H1 (cell line): ENCODE results near the gene TVP23A.

Experiments used
- ASH2L ChIP-seq: fragments of 200-600, 300-600 bp; sonication (generic); IDR thresholded peaks from one replicate; pipeline ENCODE4 v1.7.1; 2017; ENCODE audit warnings: low read length
- EZH2 ChIP-seq: fragments of 200-600 bp; sonication (generic); IDR thresholded peaks from 2 replicates; pipeline ENCODE4 v1.7.1; 2012; ENCODE audit warnings: low read depth, mild to moderate bottlenecking, moderate library complexity, low read length, inconsistent platforms; ENCODE audit not compliant: severe bottlenecking
- NRF1 ChIP-seq: IDR thresholded peaks from 2 replicates; pipeline ENCODE4 v1.6.1; 2011; ENCODE audit warnings: mild to moderate bottlenecking, low read depth, low read length, improper control_type of control experiment
- SRF ChIP-seq: IDR thresholded peaks from 2 replicates; pipeline ENCODE4 v1.6.1; 2011; ENCODE audit warnings: mild to moderate bottlenecking, low read depth, low read length, moderate library complexity
- TF ChIP-seq, protein P1 (sequence below), 3 experiments: IDR thresholded peaks; 1 replicate in 2 of 3; 2 replicates in 1 of 3; pipeline versions ENCODE4 v1.5.1 to v1.6.1; 2011; ENCODE audit warnings: low read length in 3 of 3, mild to moderate bottlenecking in 3 of 3, inconsistent platforms in 2 of 3, low read depth in 1 of 3, moderate library complexity in 1 of 3; ENCODE audit not compliant: insufficient read depth in 1 of 3; ENCODE audit errors: control extremely low read depth in 1 of 3

DNA sequence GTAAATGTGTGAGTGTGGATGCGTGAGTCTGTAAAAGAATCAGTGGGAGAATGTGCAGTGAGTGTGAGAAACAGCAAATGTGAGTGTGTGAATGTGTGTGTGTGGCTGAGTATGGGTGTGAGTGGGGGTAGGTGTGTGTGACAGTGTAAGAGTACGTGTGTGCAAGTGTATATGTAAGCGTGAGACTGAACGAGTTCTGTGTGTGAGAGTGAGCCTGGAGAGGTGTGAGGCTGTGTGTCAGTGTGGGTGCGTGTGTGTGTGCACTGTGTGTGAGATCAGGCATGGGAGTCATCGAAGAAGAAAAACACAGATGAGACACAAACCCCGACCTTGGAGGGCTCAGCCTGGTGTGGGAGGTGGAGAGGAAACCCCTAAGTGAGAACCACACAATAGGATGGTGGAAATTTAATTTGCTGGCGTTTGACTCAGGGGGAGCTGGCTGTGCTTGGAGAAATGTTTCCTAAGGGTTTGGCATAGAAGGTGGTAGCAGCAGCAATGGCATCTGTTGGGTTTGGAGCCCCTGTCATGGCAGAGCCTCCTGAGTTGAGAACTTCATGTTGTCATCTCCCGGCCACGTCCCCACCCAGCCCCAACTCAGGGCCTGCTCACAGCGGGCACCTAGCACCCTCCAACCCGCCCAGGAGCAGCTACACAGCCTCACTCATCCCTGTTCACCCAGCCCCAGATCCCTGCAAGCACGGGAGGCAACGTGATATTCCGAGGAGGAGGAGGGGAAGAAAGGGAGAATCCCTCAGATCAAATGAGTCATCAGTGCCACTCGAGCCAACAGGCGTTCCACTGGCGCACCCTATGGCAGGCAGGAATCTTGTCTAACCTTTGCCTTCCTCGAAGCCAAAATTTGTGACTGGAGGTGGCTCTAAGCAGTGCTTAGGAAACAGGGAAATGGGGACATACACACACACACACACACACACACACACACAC lies 89.2 kb downstream of the TVP23A start:
- TF ChIP-seq NRF1 (no peak), SRF (no peak), EZH2 (no peak), ASH2L (no peak)
- TF ChIP-seq, protein P1, sequence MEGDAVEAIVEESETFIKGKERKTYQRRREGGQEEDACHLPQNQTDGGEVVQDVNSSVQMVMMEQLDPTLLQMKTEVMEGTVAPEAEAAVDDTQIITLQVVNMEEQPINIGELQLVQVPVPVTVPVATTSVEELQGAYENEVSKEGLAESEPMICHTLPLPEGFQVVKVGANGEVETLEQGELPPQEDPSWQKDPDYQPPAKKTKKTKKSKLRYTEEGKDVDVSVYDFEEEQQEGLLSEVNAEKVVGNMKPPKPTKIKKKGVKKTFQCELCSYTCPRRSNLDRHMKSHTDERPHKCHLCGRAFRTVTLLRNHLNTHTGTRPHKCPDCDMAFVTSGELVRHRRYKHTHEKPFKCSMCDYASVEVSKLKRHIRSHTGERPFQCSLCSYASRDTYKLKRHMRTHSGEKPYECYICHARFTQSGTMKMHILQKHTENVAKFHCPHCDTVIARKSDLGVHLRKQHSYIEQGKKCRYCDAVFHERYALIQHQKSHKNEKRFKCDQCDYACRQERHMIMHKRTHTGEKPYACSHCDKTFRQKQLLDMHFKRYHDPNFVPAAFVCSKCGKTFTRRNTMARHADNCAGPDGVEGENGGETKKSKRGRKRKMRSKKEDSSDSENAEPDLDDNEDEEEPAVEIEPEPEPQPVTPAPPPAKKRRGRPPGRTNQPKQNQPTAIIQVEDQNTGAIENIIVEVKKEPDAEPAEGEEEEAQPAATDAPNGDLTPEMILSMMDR (IDR thresholded peaks at IDR 0.05; ENCODE audit: control extremely low read depth in 1 of 3, insufficient read depth in 1 of 3, low read depth in 1 of 3, low read length in 3 of 3), result no peak
